GM12878 (cell line): ENCODE measurements around the gene METTL16. TPM values are rescaled to one million over a fixed set of nuclear protein-coding genes. Genes with fewer than 3 reads are reported as not detected.

Experiments used
- ATAC-seq: fragments of 200-7000 bp; cut with Tn5 transposase; 3 replicates; pipeline ENCODE4 v1.9.1; 2020; ENCODE audit warnings: mild to moderate bottlenecking, moderate library complexity
- BruUV-seq: library from RNA; stranded (reverse); fragments of 400-500 nt; replicated peaks from 2 replicates; lab custom pipeline; 2021; lab: Mats Ljungman, UMichigan
- CTCF ChIA-PET: fragments of 300-600 bp; sonication (Branson Sonifier 250); formaldehyde crosslinking; extraction: SDS; loops from one replicate; lab custom pipeline; 2021; ENCODE audit warnings: inconsistent platforms; lab: Yijun Ruan, JAX
- POLR2A ChIA-PET: fragments of 350-600 bp; formaldehyde crosslinking; extraction: SDS; loops from one replicate; lab custom pipeline; 2021; ENCODE audit warnings: inconsistent platforms; lab: Charles Lee
- RAD21 ChIA-PET: fragments of 300-600 bp; sonication (Branson Sonifier 250); formaldehyde crosslinking; loops from one replicate; lab custom pipeline; 2023; ENCODE audit warnings: antibody characterized with exemption; ENCODE audit not compliant: unreplicated experiment; lab: Charles Lee
- SMC1A ChIA-PET: fragments of 300-600 bp; sonication (Branson Sonifier 250); formaldehyde crosslinking; loops from one replicate; lab custom pipeline; 2023; ENCODE audit not compliant: unreplicated experiment, uncharacterized antibody; lab: Charles Lee
- DNase-seq: peaks from one replicate; pipeline ENCODE4 v3.0.0-alpha.2; 2011; ENCODE audit warnings: low read depth, low spot score
- FAIRE-seq: peaks from 3 replicates; lab custom pipeline; 2011; peaks lifted over from hg19 to GRCh38; lab: Jason Lieb, UNC
- H2AFZ ChIP-seq: 2 replicates; pipeline ENCODE4 v1.6.0; 2011; ENCODE audit warnings: low read depth, low read length, control low read depth; ENCODE audit not compliant: control insufficient read depth
- H3K27ac ChIP-seq: 2 replicates; pipeline ENCODE4 v1.5.1; 2011; ENCODE audit warnings: control low read depth; ENCODE audit not compliant: control insufficient read depth, insufficient read depth
- H3K27me3 ChIP-seq, 2 experiments: replicated peaks in 1 of 2; 2 replicates each; pipeline versions ENCODE4 v1.6.0 to v1.6.1; 2011; ENCODE audit warnings: low read length in 1 of 2; ENCODE audit not compliant: control insufficient read depth in 2 of 2, insufficient read depth in 2 of 2
- H3K36me3 ChIP-seq, 2 experiments: 2 replicates each; pipeline ENCODE4 v1.5.1; 2011; ENCODE audit warnings: low read length in 1 of 2; ENCODE audit not compliant: control insufficient read depth in 2 of 2, insufficient read depth in 2 of 2
- H3K4me1 ChIP-seq: 2 replicates; pipeline ENCODE4 v1.6.1; 2011; ENCODE audit warnings: mild to moderate bottlenecking, low read length, moderate library complexity, mixed read lengths; ENCODE audit not compliant: control insufficient read depth, insufficient read depth
- H3K4me2 ChIP-seq: 2 replicates; pipeline ENCODE4 v1.6.0; 2011; ENCODE audit warnings: control low read depth; ENCODE audit not compliant: control insufficient read depth, insufficient read depth
- H3K4me3 ChIP-seq: fragments of 200-600 bp; sonication (generic); 2 replicates; pipeline ENCODE4 v1.5.1; 2016
- H3K79me2 ChIP-seq: 2 replicates; pipeline ENCODE4 v1.6.0; 2011; ENCODE audit warnings: low read length; ENCODE audit not compliant: control insufficient read depth, insufficient read depth
- H3K9ac ChIP-seq: 2 replicates; pipeline ENCODE4 v1.8.0; 2011; ENCODE audit warnings: low read length, control low read depth, mixed read lengths; ENCODE audit not compliant: control insufficient read depth, insufficient read depth
- H3K9me3 ChIP-seq: replicated peaks from 3 replicates; pipeline ENCODE4 v1.5.1; 2011; ENCODE audit warnings: mild to moderate bottlenecking, low read length; ENCODE audit not compliant: control insufficient read depth, insufficient read depth
- H4K20me1 ChIP-seq: 2 replicates; pipeline ENCODE4 v1.6.0; 2011; ENCODE audit not compliant: control insufficient read depth, insufficient read depth
- HDAC2 ChIP-seq: fragments of 200-600 bp; sonication (generic); IDR thresholded peaks from 2 replicates; pipeline ENCODE4 v1.6.1; 2017
- MLLT1 ChIP-seq: fragments of 450-650 bp; IDR thresholded peaks from 2 replicates; pipeline ENCODE4 v1.6.1; 2016; ENCODE audit warnings: mild to moderate bottlenecking
- NFXL1 ChIP-seq: fragments of 450-650 bp; IDR thresholded peaks from 2 replicates; pipeline ENCODE4 v1.6.1; 2017; ENCODE audit warnings: antibody characterized with exemption, mild to moderate bottlenecking, borderline replicate concordance
- PBX3 ChIP-seq: IDR thresholded peaks from 2 replicates; pipeline ENCODE4 v1.6.1; 2011; ENCODE audit warnings: mild to moderate bottlenecking, low read depth, low read length, moderate library complexity; ENCODE audit not compliant: insufficient replicate concordance
- STAT1 ChIP-seq: fragments of 450-650 bp; conservative IDR thresholded peaks from 2 replicates; pipeline ENCODE4 v1.6.1; 2014; ENCODE audit warnings: antibody characterized with exemption, mild to moderate bottlenecking
- ZBED1 ChIP-seq: IDR thresholded peaks from 2 replicates; pipeline ENCODE4 v1.6.1; 2016; ENCODE audit warnings: borderline replicate concordance
- WGBS: methylation state at CpG from one replicate; pipeline ENCODE4 v1.1.6; 2016; ENCODE audit warnings: low lambda C conversion rate; ENCODE audit not compliant: insufficient replicate concordance, insufficient coverage; ENCODE audit errors: missing lambda C conversion rate; 5-methylcytosine and 5-hydroxymethylcytosine counted together
- in situ Hi-C: fragments of 300-500 bp; cut with MboI; formaldehyde crosslinking; loops from 9 replicates; pipeline ENCODE4 v1.14.3; 2018; ENCODE audit warnings: mixed read lengths
- intact Hi-C: fragments of 100-400 bp; cut with micrococcal nuclease; formaldehyde crosslinking; loops from one replicate; pipeline ENCODE4 v1.14.2; 2022; ENCODE audit not compliant: unreplicated experiment
- polyA plus RNA-seq, 11 experiments: library from polyadenylated mRNA; depleted of rRNA in 4 of 11; unstranded in 6 of 11; stranded (reverse) in 5 of 11; fragments of >200 nt; fragmentation: Nextera tagmentation in 4 of 11; fragmentation: Illumina TruSeq in 1 of 11; extraction: Ambion mirVana in 4 of 11; extraction: Trizol in 1 of 11; gene quantifications; 1 replicate in 1 of 11; 2 replicates in 10 of 11; pipeline versions ENCODE4 v1.2.1 to v1.2.3, GENCODE V29; 2011 to 2016; ENCODE audit warnings: inconsistent platforms in 2 of 11, missing spikeins in 2 of 11, low read depth in 1 of 11
- total RNA-seq, 4 experiments: library from RNA; depleted of rRNA in 3 of 4; stranded (reverse); fragments of >200 nt in 3 of 4; fragmentation: Illumina TruSeq in 1 of 4; extraction: Trizol in 1 of 4; gene quantifications; 2 replicates each; pipeline versions ENCODE4 v1.2.1 to v1.2.3, GENCODE V29; 2013 to 2021

METTL16 gene
- total and polyA plus RNA-seq, 10 of the 15 experiments (the other 5 are each of a cell fraction or from before 2014, with no cell fraction given): 15.6 to 34.3 (median 23.7) TPM

- TF ChIP-seq MLLT1: no peak
- TF ChIP-seq STAT1: no peak
- no peak for TF ChIP-seq HDAC2
- TF ChIP-seq, all 136 proteins: peak for 0
Observed at GRCh38 chr17:2414446-2415064, 97.1 kb downstream of the METTL16 start (continued).

- no peaks in the 10 kb centered on the region for H3K4me1 ChIP-seq
- SMC1A ChIA-PET: interaction anchor here (1.4 to 12.3 kb wide), 2 partner anchors 21 to 31 kb away, joined by 5 to 364 read pairs; no protein-coding TSS in a partner anchor
- H3K79me2 ChIP-seq: no peaks in the 10 kb centered on the region
- TF ChIP-seq NFXL1 (no peak), PBX3 (no peak), ZBED1 (no peak)
- TF ChIP-seq, all 136 proteins: peak for 0
- H3K36me3 ChIP-seq: peaks cover 6 to 10% of the 10 kb centered on the region in 2 experiments
- in situ Hi-C loops: loop anchor here (5.0 to 25.0 kb wide), 2 partner anchors 35 to 600 kb away; no protein-coding TSS in a partner anchor
- no peaks in the 10 kb centered on the region for H4K20me1 ChIP-seq
- FAIRE-seq (no peak), DNase-seq (no peak), ATAC-seq (no peak)
- no peak overlapping the region for H3K9ac ChIP-seq
- no peak overlapping the region for H3K4me2 ChIP-seq
- H3K27me3 ChIP-seq: no peaks in the 10 kb centered on the region
- ChIA-PET RAD21 (interaction anchor here (10.1 kb wide), 1 partner anchor 31 kb away, joined by 376 read pairs; no protein-coding TSS in a partner anchor), CTCF (interaction anchor here (1.8 to 9.9 kb wide), 2 partner anchors 21 to 30 kb away, joined by 9 to 597 read pairs; no protein-coding TSS in a partner anchor), POLR2A (interaction anchor here (0.5 to 1.4 kb wide), 3 partner anchors 9 to 75 kb away, joined by 3 to 5 read pairs (median 3); no protein-coding TSS in a partner anchor)
- no TSS peak for BruUV-seq
- no peak overlapping the region for H3K27ac ChIP-seq
- H2AFZ ChIP-seq: no peak overlapping the region
- H3K4me3 ChIP-seq: no peak overlapping the region
- WGBS: 62% methylated on average over 2 of the region's 2 CpGs
- intact Hi-C loops: no loop called here
- no peaks in the 10 kb centered on the region for H3K9me3 ChIP-seq
Observed at GRCh38 chr17:2412561-2413021, 99.1 kb downstream of the METTL16 start.
